PC-9 (cell line): ENCODE results near the gene USE1. TPM values are rescaled to one million over a fixed set of nuclear protein-coding genes. Genes with fewer than 3 reads are reported as not detected.

Experiments used
- BruUV-seq: library from RNA; stranded (reverse); fragments of 400-500 nt; replicated peaks from 2 replicates; lab custom pipeline; 2021; lab: Mats Ljungman, UMichigan
- CTCF ChIA-PET: fragments of 300-600 bp; sonication (Branson Sonifier 250); formaldehyde crosslinking; loops from one replicate; lab custom pipeline; 2022; ENCODE audit warnings: antibody characterized with exemption; lab: Charles Lee
- POLR2A ChIA-PET: fragments of 300-600 bp; sonication (Branson Sonifier 250); formaldehyde crosslinking; loops from one replicate; lab custom pipeline; 2022; ENCODE audit warnings: antibody characterized with exemption; ENCODE audit not compliant: unreplicated experiment; lab: Charles Lee
- DNase-seq, 2 experiments: peaks; one replicate each; pipeline versions ENCODE4 v3.0.0 to v3.0.0-alpha.2; 2015 to 2022; ENCODE audit warnings: mixed read lengths in 1 of 2
- H2AFZ ChIP-seq: fragments of 200-600 bp; sonication (generic); 2 replicates; pipeline ENCODE4 v1.8.1; 2017; ENCODE audit warnings: antibody characterized with exemption
- H3F3A ChIP-seq: fragments of 200-600 bp; sonication (generic); 2 replicates; pipeline ENCODE4 v1.8.1; 2017; ENCODE audit warnings: antibody characterized with exemption, mild to moderate bottlenecking, low read depth; ENCODE audit not compliant: insufficient read depth
- H3K27ac ChIP-seq: fragments of 200-600 bp; sonication (generic); 2 replicates; pipeline ENCODE4 v1.6.1; 2016; ENCODE audit warnings: mixed run types
- H3K27me3 ChIP-seq: fragments of 200-600 bp; sonication (generic); 2 replicates; pipeline ENCODE4 v1.6.1; 2016; ENCODE audit warnings: low read depth, mixed run types; ENCODE audit not compliant: insufficient read depth
- H3K36me3 ChIP-seq: fragments of 200-600 bp; sonication (generic); 2 replicates; pipeline ENCODE4 v1.6.1; 2016; ENCODE audit warnings: low read depth, mixed run types
- H3K4me1 ChIP-seq: fragments of 200-600 bp; sonication (generic); replicated peaks from 2 replicates; pipeline ENCODE4 v1.6.1; 2016; ENCODE audit warnings: mixed run types; ENCODE audit not compliant: insufficient read depth
- H3K4me2 ChIP-seq: fragments of 200-600 bp; sonication (generic); 2 replicates; pipeline ENCODE4 v1.6.1; 2017; ENCODE audit warnings: mixed run types
- H3K4me3 ChIP-seq: fragments of 200-600 bp; sonication (generic); 2 replicates; pipeline ENCODE4 v1.6.1; 2016; ENCODE audit warnings: mixed run types
- H3K79me2 ChIP-seq: fragments of 200-600 bp; sonication (generic); 2 replicates; pipeline ENCODE4 v1.6.1; 2017; ENCODE audit warnings: low read depth, mixed run types
- H3K9me2 ChIP-seq: fragments of 200-600 bp; sonication (generic); 2 replicates; pipeline ENCODE4 v1.8.1; 2017; ENCODE audit warnings: mild to moderate bottlenecking; ENCODE audit not compliant: insufficient read depth
- H3K9me3 ChIP-seq: fragments of 200-600 bp; sonication (generic); 2 replicates; pipeline ENCODE4 v1.8.1; 2016; ENCODE audit warnings: low read depth; ENCODE audit not compliant: insufficient read depth
- H4K20me1 ChIP-seq: fragments of 200-600 bp; sonication (generic); 2 replicates; pipeline ENCODE4 v1.8.1; 2017; ENCODE audit not compliant: insufficient read depth
- CTCF ChIP-seq: fragments of 200-600 bp; sonication (generic); conservative IDR thresholded peaks from 2 replicates; pipeline ENCODE4 v1.6.1; 2017; ENCODE audit warnings: mixed run types, antibody characterized with exemption, mild to moderate bottlenecking, moderate library complexity
- EZH2 ChIP-seq: fragments of 200-600 bp; sonication (generic); IDR thresholded peaks from 2 replicates; pipeline ENCODE4 v1.8.0; 2017; ENCODE audit warnings: antibody characterized with exemption, low read depth
- intact Hi-C: fragments of 100-400 bp; cut with micrococcal nuclease; formaldehyde crosslinking; loops from one replicate; pipeline ENCODE4 v1.10.0; 2022; ENCODE audit not compliant: unreplicated experiment
- total RNA-seq: library from RNA; stranded (reverse); gene quantifications from 2 replicates; pipeline ENCODE4 v1.2.3, GENCODE V29; 2021

Gene USE1
- total RNA-seq, 1 experiment from 2014 or later, result 19.8 TPM

GRCh38 chr19:17237747-17238706 lies 22.9 kb downstream of the USE1 start:
- CTCF ChIA-PET, result no interaction called here
- H3K27ac ChIP-seq, result no peak overlapping the region
- no TSS peak for BruUV-seq

GRCh38 chr19:17240062-17240752 lies 25.1 kb downstream of the USE1 start:
- Histone ChIP-seq H3K9me2 (no peaks in the 10 kb centered on the region), H2AFZ (no peak overlapping the region), H3K4me2 (peak overlapping the region; percentile 27; the same call in 1 of the 2 replicates), H3K9me3 (no peaks in the 10 kb centered on the region), H3K79me2 (peaks cover 87% of the 10 kb centered on the region), H4K20me1 (peaks cover 53% of the 10 kb centered on the region), H3K36me3 (peaks cover 17% of the 10 kb centered on the region), H3K27me3 (no peaks in the 10 kb centered on the region), H3K27ac (peak overlapping the region; percentile 25; the same call in 1 of the 2 replicates), H3F3A (peaks cover 31% of the 10 kb centered on the region), H3K4me3 (no peak overlapping the region), H3K4me1 (peaks cover 36% of the 10 kb centered on the region)
- peak in 1 of 2 experiments; percentile 35 for DNase-seq
- ChIA-PET CTCF (no interaction called here), POLR2A (no interaction called here)
- no TSS peak for BruUV-seq
- intact Hi-C loops, result no loop called here
- TF ChIP-seq EZH2, result no peak
- no peak for TF ChIP-seq CTCF

More at GRCh38 chr19:17237747-17238706, 22.9 kb downstream of the USE1 start:
- POLR2A ChIA-PET, result interaction anchor here (0.7 kb wide), 1 partner anchor 523 kb away, joined by 5 read pairs; no protein-coding TSS in a partner anchor
- Histone ChIP-seq H3K79me2 (peaks cover 86% of the 10 kb centered on the region), H3K4me1 (peaks cover 33% of the 10 kb centered on the region), H3K27me3 (no peaks in the 10 kb centered on the region), H4K20me1 (peaks cover 66% of the 10 kb centered on the region), H3K4me3 (no peak overlapping the region), H3K9me2 (no peaks in the 10 kb centered on the region), H3K9me3 (no peaks in the 10 kb centered on the region), H3K36me3 (peaks cover 22% of the 10 kb centered on the region), H3F3A (peaks cover 51% of the 10 kb centered on the region), H2AFZ (no peak overlapping the region), H3K4me2 (no peak overlapping the region)
- intact Hi-C loops, result no loop called here
- DNase-seq, result peak in 1 of 2 experiments; percentile 21
- no peak for TF ChIP-seq EZH2
- TF ChIP-seq CTCF, result no peak

GRCh38 chr19:17240826-17241399 lies 25.8 kb downstream of the USE1 start:
- Histone ChIP-seq H3K4me3 (no peak overlapping the region), H3K27ac (peak overlapping the region; percentile 31; the same call in 1 of the 2 replicates), H3K4me2 (peak overlapping the region; percentile 89; the same call in 1 of the 2 replicates), H3K4me1 (peaks cover 36% of the 10 kb centered on the region), H3K9me3 (no peaks in the 10 kb centered on the region), H3F3A (peaks cover 29% of the 10 kb centered on the region), H3K79me2 (peaks cover 87% of the 10 kb centered on the region), H4K20me1 (peaks cover 52% of the 10 kb centered on the region), H3K27me3 (no peaks in the 10 kb centered on the region), H3K36me3 (peaks cover 17% of the 10 kb centered on the region), H3K9me2 (no peaks in the 10 kb centered on the region), H2AFZ (no peak overlapping the region)
- intact Hi-C loops, result no loop called here
- ChIA-PET CTCF (interaction anchor here (0.7 kb wide), 1 partner anchor 80 kb away, joined by 3 read pairs; no protein-coding TSS in a partner anchor), POLR2A (no interaction called here)
- no TSS peak for BruUV-seq
- TF ChIP-seq EZH2 (no peak), CTCF (no peak)
- peak in 1 of 2 experiments; percentile 13 for DNase-seq
